NCI-H226 (cell line): Measurements from ENCODE around the gene ZNF276.
A peak's percentile ranks its signal among the peaks of the same experiment; 100 is the strongest.
"Not testable (repeated sequence)": the region's sequence is repeated elsewhere in the genome, so short reads cannot be mapped to it uniquely, and the experiment has no call there.

ENCODE experiments used
- DNase-seq: peaks from one replicate; pipeline ENCODE4 v3.0.0-alpha.2; 2015

ZNF276 gene

GRCh38 chr16:89720813-89721545 lies at the start of gene ZNF276, which contains the start of gene VPS9D1:
Gene ZNF276 (plus strand): TSS chr16:89721537. CDS start chr16:89721641, 104 bp downstream.
Gene VPS9D1 (minus strand): TSS chr16:89720898. CDS start chr16:89720861, 37 bp downstream.
- peak; percentile 73 for DNase-seq

- DNase-seq, result not testable (repeated sequence)
Observed at GRCh38 chr16:89671565-89671964, 49.8 kb upstream of the ZNF276 start.

- DNase-seq, result no peak
Observed at GRCh38 chr16:89672177-89672941, 49.0 kb upstream of the ZNF276 start.

- no peak for DNase-seq
Observed at GRCh38 chr16:89678258-89678657, 43.1 kb upstream of the ZNF276 start.

- no peak for DNase-seq
Observed at GRCh38 chr16:89685916-89686315, 35.4 kb upstream of the ZNF276 start.

GRCh38 chr16:89686520-89687091 lies 34.7 kb upstream of the ZNF276 start, which contains the start of gene CDK10:
Gene CDK10 (plus strand): TSS chr16:89686689. CDS start chr16:89686711, 22 bp downstream.
- peak; percentile 71 for DNase-seq

- DNase-seq, result no peak
Observed at GRCh38 chr16:89687092-89687940, 34.0 kb upstream of the ZNF276 start.

GRCh38 chr16:89688395-89688794 lies 32.9 kb upstream of the ZNF276 start:
- DNase-seq, result no peak

GRCh38 chr16:89689142-89689541 lies 32.2 kb upstream of the ZNF276 start:
- DNase-seq, result no peak

- not testable (repeated sequence) for DNase-seq
Observed at GRCh38 chr16:89689621-89690020, 31.7 kb upstream of the ZNF276 start.

GRCh38 chr16:89690392-89690901 lies 30.9 kb upstream of the ZNF276 start:
- DNase-seq, result no peak

- no peak for DNase-seq
Observed at GRCh38 chr16:89691231-89691985, 29.9 kb upstream of the ZNF276 start.

- no peak for DNase-seq
Observed at GRCh38 chr16:89691986-89692569, 29.3 kb upstream of the ZNF276 start.

GRCh38 chr16:89693289-89693731 lies 28.0 kb upstream of the ZNF276 start:
- no peak for DNase-seq

- DNase-seq, result no peak
Observed at GRCh38 chr16:89693931-89694783, 27.2 kb upstream of the ZNF276 start.

GRCh38 chr16:89694784-89695085 lies 26.6 kb upstream of the ZNF276 start:
- DNase-seq, result not testable (repeated sequence)

GRCh38 chr16:89695086-89695874 lies 26.1 kb upstream of the ZNF276 start:
- DNase-seq, result no peak

GRCh38 chr16:89695875-89696669 lies 25.3 kb upstream of the ZNF276 start:
- DNase-seq, result no peak
